Right cardiac atrium (tissue), 5 donors: Measurements from ENCODE around the gene GATA6. TPM values are rescaled to one million over a fixed set of nuclear protein-coding genes. Genes with fewer than 3 reads are reported as not detected.
"Not testable (repeated sequence)": the region's sequence is repeated elsewhere in the genome, so short reads cannot be mapped to it uniquely, and the experiment has no call there.

ENCODE experiments used
- ATAC-seq, 2 donors: fragments of 200-7000 bp; cut with Tn5 transposase; one replicate each; pipeline versions ENCODE4 v1.8.0 to v1.9.1; 2020; ENCODE audit warnings: moderate library complexity in 2 of 2, mild to moderate bottlenecking in 1 of 2
- DNase-seq, 3 donors: peaks; one replicate each; pipeline ENCODE4 v3.0.0-alpha.2; 2020
- H3K27ac ChIP-seq: one replicate; pipeline ENCODE4 v1.5.1; 2013; ENCODE audit warnings: mild to moderate bottlenecking, low read length, control low read depth, moderate library complexity
- H3K27me3 ChIP-seq: one replicate; pipeline ENCODE4 v1.6.1; 2013; ENCODE audit not compliant: control insufficient read depth, insufficient read depth
- H3K4me1 ChIP-seq: one replicate; pipeline ENCODE4 v1.6.1; 2013; ENCODE audit warnings: low read length; ENCODE audit not compliant: control insufficient read depth, insufficient read depth
- H3K4me3 ChIP-seq: one replicate; pipeline ENCODE4 v1.5.1; 2013; ENCODE audit warnings: low read length, control low read depth
- H3K9me3 ChIP-seq: one replicate; pipeline ENCODE4 v1.6.1; 2013; ENCODE audit warnings: low read length; ENCODE audit not compliant: control insufficient read depth
- WGBS: extraction: QIAGEN DNeasy Blood & Tissue Kit; methylation state at CpG from one replicate; pipeline ENCODE4 v1.1.7; 2013; 5-methylcytosine and 5-hydroxymethylcytosine counted together
- intact Hi-C, 4 donors: fragments of 100-400 bp; cut with DNase I; formaldehyde crosslinking; loops; one replicate each; pipeline versions ENCODE4 v1.11.0 to v1.14.0; 2022 to 2023
- polyA plus RNA-seq: library from polyadenylated mRNA; stranded (reverse); fragments of 200-250 nt; gene quantifications from one replicate; pipeline ENCODE4 v1.2.3, GENCODE V29; 2013
- total RNA-seq, 4 donors: library from RNA; stranded (reverse); fragmentation: NEBNext Ultra II Directional; extraction: Animal tissue kit (Norgen Biotek cat#: 25700); gene quantifications; one replicate each; pipeline ENCODE4 v1.2.1, GENCODE V29; 2021
- donor health status: healthy with polysubstance abuse.
- donor health status: DM: no; HTN: yes; CAD: no.
- donor health status: DM: no; HTN: no; CAD: no.
- donor health status: DM: no; HTN: yes; CAD: no; lungs with severe emphysema.
- donor health status: DM: yes; HTN: yes; CAD: no.

Gene GATA6
- total and polyA plus RNA-seq, 5 donors = 52.4 to 85.8 (median 73.6) TPM

DNA sequence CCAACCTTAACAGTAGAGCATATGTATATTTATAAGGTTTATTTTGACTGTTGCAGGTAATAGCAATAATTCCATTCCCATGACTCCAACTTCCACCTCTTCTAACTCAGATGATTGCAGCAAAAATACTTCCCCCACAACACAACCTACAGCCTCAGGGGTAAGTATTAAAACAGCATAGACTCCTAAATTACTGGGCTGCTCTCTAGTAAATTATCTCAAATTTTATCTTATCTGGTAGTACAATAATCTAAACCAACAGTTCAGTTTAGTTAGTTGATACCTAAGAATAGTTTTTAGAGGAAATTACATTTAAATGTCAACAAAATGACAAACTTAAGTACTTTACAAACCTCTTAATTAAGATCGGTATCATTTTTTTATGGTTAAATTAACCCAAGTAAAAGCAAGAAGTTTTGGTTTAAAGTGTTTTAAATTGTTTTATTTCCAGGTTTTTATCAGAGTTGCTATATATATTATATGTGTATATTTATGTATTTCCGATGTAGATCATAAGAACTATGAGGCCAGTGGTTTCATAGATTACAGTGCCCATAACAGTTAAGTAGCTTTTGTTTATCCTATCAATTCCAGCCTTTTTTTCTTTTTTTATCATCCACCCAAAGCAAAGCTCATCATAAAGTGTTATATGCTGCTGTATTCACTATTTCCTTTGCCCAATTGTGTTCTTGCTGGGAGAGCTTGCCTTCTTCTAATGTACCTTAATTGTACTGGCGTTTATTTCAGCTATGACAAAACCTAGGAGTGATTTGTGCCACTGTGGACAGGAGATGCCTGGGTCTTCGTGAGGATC lies 13.7 kb downstream of the GATA6 start:
- intact Hi-C loops = no loop called here
- DNase-seq = no peak
- no peaks in the 10 kb centered on the region for H3K27me3 ChIP-seq
- ATAC-seq = no peak
- peak overlapping the region; percentile 91 for H3K27ac ChIP-seq
- peaks cover 11% of the 10 kb centered on the region for H3K4me1 ChIP-seq
- WGBS = 43% methylated on average over 4 of the region's 4 CpGs
- H3K9me3 ChIP-seq = no peaks in the 10 kb centered on the region
- no peak overlapping the region for H3K4me3 ChIP-seq

DNA sequence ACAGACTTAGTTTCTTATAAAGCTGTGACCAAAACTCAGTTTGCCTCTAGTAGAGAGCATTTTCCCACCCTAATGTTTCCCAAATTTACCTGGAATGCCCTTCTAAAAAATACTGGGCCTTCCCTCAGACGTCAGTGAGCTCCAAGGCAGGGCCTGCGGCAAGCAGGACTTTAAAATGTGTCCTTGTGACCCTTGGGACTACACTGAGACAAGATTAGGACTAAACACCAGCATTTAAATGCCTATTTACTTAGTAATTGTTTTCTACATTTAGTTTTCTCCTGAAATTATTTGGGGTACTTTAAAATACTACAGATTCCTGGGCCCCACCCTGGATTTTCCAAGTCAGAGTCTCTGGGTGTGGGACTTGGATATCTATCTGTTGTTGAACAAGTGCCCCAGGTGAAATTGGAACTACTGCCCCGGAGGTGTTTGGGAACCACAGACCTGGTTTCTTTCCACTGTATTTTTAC lies 14.3 kb downstream of the GATA6 start:
- Histone ChIP-seq H3K9me3 (no peaks in the 10 kb centered on the region), H3K4me1 (peaks cover 11% of the 10 kb centered on the region), H3K27me3 (no peaks in the 10 kb centered on the region), H3K27ac (peak overlapping the region; percentile 91), H3K4me3 (no peak overlapping the region)
- DNase-seq (peak in 1 of 3 donors; percentile 51), ATAC-seq (no peak)
- intact Hi-C loops = no loop called here
- 47% methylated on average over 3 of the region's 3 CpGs for WGBS

DNA sequence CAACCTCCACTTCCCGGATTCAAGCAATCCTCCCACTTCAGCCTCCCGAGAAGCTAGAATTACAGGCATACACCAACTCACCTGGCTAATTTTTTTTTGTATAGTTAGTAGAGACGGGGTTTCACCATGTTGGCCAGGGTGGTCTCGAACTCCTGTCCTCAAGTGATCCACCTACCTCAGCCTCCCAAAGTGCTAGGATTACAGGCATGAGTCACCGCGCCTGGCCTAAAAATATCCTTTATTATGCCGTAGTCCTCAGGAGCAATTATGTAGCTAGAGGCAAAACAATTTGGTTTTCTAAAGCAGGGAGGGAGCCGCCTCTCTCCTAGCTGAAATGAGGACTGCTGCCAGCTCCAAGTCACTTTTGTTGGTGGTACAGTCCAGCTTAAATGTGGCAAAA lies 15.2 kb downstream of the GATA6 start:
- WGBS = 54% methylated on average over 8 of the region's 8 CpGs
- peak; percentile 12 to 49 for ATAC-seq
- DNase-seq = peak in 1 of 3 donors; percentile 58
- peak overlapping the region; percentile 76 for H3K27ac ChIP-seq
- H3K9me3 ChIP-seq, H3K27me3 ChIP-seq, H3K4me3 ChIP-seq, intact Hi-C loops: not testable (repeated sequence)
- peaks cover 11% of the 10 kb centered on the region for H3K4me1 ChIP-seq

DNA sequence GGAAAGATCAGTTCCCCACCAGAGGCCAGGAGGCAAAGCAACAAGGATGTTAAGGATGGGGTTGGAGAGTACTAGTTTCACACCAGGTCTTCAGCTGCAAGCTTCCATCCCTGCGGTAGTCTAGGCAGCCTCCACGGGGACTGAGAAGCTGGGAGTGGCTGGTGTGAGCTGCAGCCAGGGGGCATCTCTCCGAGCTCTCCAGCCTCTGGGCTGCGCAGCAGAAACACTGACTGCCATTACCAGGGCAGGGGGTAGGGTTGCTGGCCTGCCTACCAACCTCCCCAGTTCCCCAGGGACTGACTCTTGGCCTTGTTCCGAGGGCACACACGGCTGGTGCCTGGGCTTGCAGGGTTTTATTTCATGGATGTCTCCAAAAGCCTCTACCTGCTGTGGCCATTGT lies 15.9 kb downstream of the GATA6 start:
- no peaks in the 10 kb centered on the region for H3K9me3 ChIP-seq
- peaks cover 11% of the 10 kb centered on the region for H3K4me1 ChIP-seq
- H3K27ac ChIP-seq = peak overlapping the region; percentile 76
- intact Hi-C loops = no loop called here
- peak; percentile 51 to 82 (median 81) for DNase-seq
- no peaks in the 10 kb centered on the region for H3K27me3 ChIP-seq
- no peak overlapping the region for H3K4me3 ChIP-seq
- 46% methylated on average over 6 of the region's 6 CpGs for WGBS
- ATAC-seq = peak; percentile 66 to 74

DNA sequence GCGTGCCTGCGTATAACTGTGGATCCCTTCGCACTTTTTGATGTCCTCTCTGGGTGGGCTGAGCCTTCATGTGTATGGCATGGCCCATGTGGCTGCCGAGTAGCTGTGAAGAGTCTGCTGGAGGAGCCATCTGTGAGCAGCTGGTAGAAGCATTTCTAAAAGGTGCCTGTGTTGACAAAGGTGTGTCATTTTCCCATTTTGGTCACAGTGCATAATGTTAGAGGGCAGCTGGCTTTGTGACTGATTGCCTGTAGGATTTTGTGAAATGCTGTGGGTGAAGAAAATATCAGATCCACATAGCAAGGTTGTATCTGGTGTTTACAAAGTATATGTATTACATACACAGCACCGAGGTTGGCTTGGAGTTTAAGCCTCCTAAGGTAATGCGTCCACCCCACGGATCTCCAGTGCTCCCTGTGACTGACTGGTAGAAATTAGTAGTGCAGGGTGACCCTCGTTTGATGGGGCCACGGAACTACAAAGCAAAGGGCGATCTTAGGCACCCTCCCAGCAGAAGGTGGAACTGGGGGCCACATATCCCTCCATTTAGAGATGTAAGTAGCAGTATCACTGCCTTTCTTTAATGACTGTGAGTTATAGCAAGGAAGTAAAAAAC lies 16.5 kb downstream of the GATA6 start:
- 44% methylated on average over 10 of the region's 10 CpGs for WGBS
- H3K4me3 ChIP-seq = no peak overlapping the region
- H3K4me1 ChIP-seq = peaks cover 11% of the 10 kb centered on the region
- no peak for DNase-seq
- ATAC-seq = no peak
- no peaks in the 10 kb centered on the region for H3K9me3 ChIP-seq
- intact Hi-C loops = no loop called here
- H3K27me3 ChIP-seq = no peaks in the 10 kb centered on the region
- H3K27ac ChIP-seq = peak overlapping the region; percentile 76

DNA sequence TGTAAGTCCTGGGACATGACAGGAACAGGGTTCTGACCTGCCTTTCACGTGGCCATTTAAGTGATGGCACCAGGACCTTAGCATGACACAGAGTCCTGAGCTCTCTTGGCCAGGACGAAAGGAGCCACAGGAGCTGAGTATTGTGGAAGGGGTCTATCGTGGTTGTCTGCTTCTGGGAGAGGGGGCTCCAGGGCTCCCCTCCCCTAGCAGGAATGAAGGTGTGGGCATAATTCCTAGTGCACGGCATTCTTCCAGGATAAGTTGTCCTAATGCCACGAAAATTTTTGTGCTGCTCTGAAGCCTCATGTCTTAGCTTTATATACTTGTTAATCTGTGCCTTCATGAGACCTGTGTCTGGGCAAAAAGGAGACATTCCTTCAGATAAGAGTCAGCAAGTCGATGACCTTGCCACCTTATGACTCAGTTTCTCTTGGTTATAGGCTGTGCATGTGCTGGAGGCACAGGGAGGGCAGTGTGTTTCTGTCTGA lies 17.1 kb downstream of the GATA6 start:
- H3K4me1 ChIP-seq = peaks cover 9% of the 10 kb centered on the region
- ATAC-seq (no peak), DNase-seq (no peak)
- H3K27ac ChIP-seq = peak overlapping the region; percentile 76
- H3K4me3 ChIP-seq = no peak overlapping the region
- no peaks in the 10 kb centered on the region for H3K27me3 ChIP-seq
- WGBS = 34% methylated on average over 6 of the region's 6 CpGs
- no peaks in the 10 kb centered on the region for H3K9me3 ChIP-seq
- intact Hi-C loops = no loop called here

DNA sequence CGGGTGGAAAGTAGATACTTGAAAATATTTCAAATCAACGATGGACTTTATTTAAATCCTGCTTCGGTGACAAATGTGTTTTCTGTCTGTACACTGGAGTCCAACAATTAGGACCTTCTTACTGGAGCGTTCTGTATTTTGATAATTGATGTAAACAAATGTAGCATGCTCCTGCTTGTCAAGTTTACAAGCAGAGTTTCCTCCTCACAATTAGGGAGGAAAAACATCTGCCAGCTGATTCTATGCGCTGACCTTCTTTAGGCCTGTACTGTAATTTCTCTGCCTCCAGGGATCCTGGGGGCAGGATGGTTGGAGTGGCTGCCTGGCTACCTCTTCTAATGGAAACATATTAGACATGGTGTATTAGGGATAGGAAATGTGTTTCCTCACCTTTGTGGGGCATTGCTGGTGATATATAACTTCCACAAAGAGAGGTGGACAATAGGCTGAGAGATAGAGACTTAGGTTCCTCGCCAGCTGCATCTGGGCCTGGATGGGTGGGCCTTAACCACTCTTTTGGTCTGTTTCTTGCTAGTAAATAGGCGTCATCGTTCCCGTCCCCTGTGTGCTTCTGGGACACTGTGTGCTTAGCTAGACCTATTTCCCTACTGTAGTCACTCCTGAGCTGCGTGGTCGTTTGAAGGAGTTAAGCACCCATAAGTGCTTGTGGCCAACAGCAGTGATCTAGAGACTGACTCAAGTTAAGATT lies 19.3 kb downstream of the GATA6 start:
- ATAC-seq (peak; percentile 66), DNase-seq (peak in 1 of 3 donors; percentile 81)
- H3K27me3 ChIP-seq = no peaks in the 10 kb centered on the region
- peaks cover 13% of the 10 kb centered on the region for H3K4me1 ChIP-seq
- intact Hi-C loops = no loop called here
- H3K27ac ChIP-seq = peak overlapping the region; percentile 66
- no peak overlapping the region for H3K4me3 ChIP-seq
- WGBS = 34% methylated on average over 11 of the region's 11 CpGs
- no peaks in the 10 kb centered on the region for H3K9me3 ChIP-seq

DNA sequence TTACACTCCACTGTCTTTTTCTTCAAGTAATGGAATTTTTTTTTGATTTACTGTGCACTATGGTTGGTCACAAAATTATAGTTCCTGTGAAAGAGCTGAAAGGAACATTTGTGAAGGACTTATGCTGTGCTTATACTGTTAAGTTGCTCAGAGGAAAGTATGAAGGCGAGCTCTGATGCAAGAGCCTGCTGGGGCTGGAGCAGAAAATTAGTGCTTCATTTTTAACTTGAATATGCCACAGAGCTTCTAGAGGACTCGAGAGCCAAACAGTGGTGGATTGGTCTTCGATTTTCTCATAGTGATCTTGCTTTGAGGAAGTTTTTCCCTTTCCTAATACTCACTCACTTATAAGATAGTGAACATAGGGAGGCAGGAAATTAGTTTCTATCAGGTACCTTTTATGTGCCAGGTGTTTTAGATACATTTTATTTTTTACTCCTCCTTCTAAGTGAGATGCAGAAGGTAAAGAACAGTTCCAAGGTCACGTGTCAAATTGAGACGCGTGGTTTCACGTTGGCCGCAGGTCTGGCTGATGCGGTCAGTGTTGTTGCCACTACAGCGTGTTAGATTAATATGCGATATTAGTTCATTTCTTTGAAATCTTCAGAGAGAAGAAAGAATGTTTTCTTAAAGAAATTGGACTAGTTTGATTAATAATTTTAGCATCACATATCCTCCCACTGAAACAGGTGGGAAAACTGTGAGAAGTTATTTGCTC lies 20.2 kb downstream of the GATA6 start:
- WGBS = 41% methylated on average over 11 of the region's 11 CpGs
- ATAC-seq (no peak), DNase-seq (peak in 1 of 3 donors; percentile 41)
- Histone ChIP-seq H3K9me3 (no peaks in the 10 kb centered on the region), H3K27me3 (no peaks in the 10 kb centered on the region), H3K4me1 (peaks cover 13% of the 10 kb centered on the region), H3K4me3 (no peak overlapping the region), H3K27ac (peak overlapping the region; percentile 84)
- intact Hi-C loops = loop anchor here in 2 of 4 donors (5.0 to 10.0 kb wide), 2 partner anchors 78 to 265 kb away; no protein-coding TSS in a partner anchor

DNA sequence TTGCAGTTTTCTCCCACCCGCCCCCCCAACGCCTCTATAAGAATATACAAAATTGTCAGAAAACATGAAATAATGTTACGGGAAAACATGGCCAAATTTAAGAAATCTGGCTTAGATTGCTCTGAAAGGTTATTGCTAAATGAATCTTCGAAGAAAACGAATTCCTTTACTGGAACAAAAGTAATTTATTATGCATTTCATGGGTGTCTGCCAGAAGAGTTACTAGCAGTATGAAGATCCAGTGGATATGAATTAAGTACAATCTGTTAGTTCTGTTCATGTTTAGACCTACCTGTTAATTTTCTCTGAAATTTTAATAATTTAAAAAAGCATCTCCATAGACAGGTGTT lies 21.9 kb downstream of the GATA6 start:
- ATAC-seq (no peak), DNase-seq (no peak)
- H3K27me3 ChIP-seq = no peaks in the 10 kb centered on the region
- H3K27ac ChIP-seq = no peak overlapping the region
- peak overlapping the region; percentile 21 for H3K4me3 ChIP-seq
- H3K4me1 ChIP-seq = peaks cover 12% of the 10 kb centered on the region
- 48% methylated on average over 5 of the region's 5 CpGs for WGBS
- intact Hi-C loops = loop anchor here in 2 of 4 donors (5.0 to 10.0 kb wide), 2 partner anchors 76 to 263 kb away; no protein-coding TSS in a partner anchor
- no peaks in the 10 kb centered on the region for H3K9me3 ChIP-seq

DNA sequence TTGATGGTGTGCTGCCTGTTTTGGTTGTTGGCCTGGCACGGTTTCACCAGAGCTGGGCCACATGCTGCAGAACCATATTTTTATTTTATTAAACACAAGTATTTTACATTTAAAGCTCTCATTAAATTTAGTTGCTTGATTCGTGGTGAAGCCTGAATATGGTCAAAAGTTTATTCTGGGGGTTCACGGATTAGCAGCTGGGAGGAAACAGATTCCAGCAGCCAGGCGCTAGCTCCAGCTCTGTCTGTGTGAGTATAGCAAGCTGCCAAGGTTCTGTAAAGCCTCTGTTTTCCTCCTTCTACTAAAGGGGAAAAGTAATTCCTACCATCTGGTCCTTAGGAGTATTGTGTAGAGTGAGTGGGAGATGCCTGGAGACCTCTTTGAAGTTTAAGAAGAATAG lies 22.5 kb downstream of the GATA6 start:
- Histone ChIP-seq H3K27me3 (no peaks in the 10 kb centered on the region), H3K27ac (peak overlapping the region; percentile 64), H3K9me3 (no peaks in the 10 kb centered on the region), H3K4me3 (peak overlapping the region; percentile 21), H3K4me1 (peaks cover 8% of the 10 kb centered on the region)
- intact Hi-C loops = loop anchor here in 2 of 4 donors (5.0 to 10.0 kb wide), 2 partner anchors 75 to 263 kb away; no protein-coding TSS in a partner anchor
- ATAC-seq (no peak), DNase-seq (peak in 2 of 3 donors; percentile 58 to 59)
- 29% methylated on average over 4 of the region's 4 CpGs for WGBS
